Measurements from ENCODE around the gene NT5E. TPM values are rescaled to one million over a fixed set of nuclear protein-coding genes. Genes with fewer than 3 reads are reported as not detected.

Gene NT5E
- polyA plus RNA-seq, 4 donors: 5.5 to 24.9 (median 8.8) TPM

Other genes starting within 250 kb of the NT5E start
- 10 to 100 TPM; 43.2 to 98.4 (median 54.0) TPM for gene SNX14, start 143.8 kb downstream of the NT5E start, polyA plus RNA-seq
- gene SYNCRIP, start 192.8 kb downstream of the NT5E start, polyA plus RNA-seq: 10 to 100 TPM; 23.0 to 96.6 (median 41.4) TPM